GM10266 (cell line): Measurements from ENCODE around the gene IL17REL.
"Not testable (repeated sequence)": the region's sequence is repeated elsewhere in the genome, so short reads cannot be mapped to it uniquely, and the experiment has no call there.

Experiments
- DNase-seq: peaks from one replicate; pipeline ENCODE4 v3.0.0; 2012; ENCODE audit errors: extremely low spot score
- CTCF ChIP-seq: IDR thresholded peaks from 2 replicates; pipeline ENCODE4 v1.5.1; 2012; ENCODE audit warnings: mild to moderate bottlenecking, low read depth; ENCODE audit not compliant: control insufficient read depth, insufficient read depth; ENCODE audit errors: missing control alignments

Gene IL17REL

GRCh38 chr22:49994361-49995040 lies 18.1 kb downstream of the IL17REL start:
- DNase-seq: no peak
- no peak for TF ChIP-seq CTCF

GRCh38 chr22:49993649-49994360 lies 18.8 kb downstream of the IL17REL start:
- no peak for TF ChIP-seq CTCF
- DNase-seq: no peak

GRCh38 chr22:49992921-49993648 lies 19.5 kb downstream of the IL17REL start:
- DNase-seq: peak; percentile 87
- peak; percentile 86 for TF ChIP-seq CTCF

- no peak for TF ChIP-seq CTCF
- no peak for DNase-seq
These were observed 20.5 kb downstream of the IL17REL start for GRCh38 chr22:49991907-49992533.

GRCh38 chr22:49991167-49991566 lies 21.4 kb downstream of the IL17REL start:
- TF ChIP-seq CTCF: no peak
- no peak for DNase-seq

- DNase-seq: not testable (repeated sequence)
These were observed 22.7 kb downstream of the IL17REL start for GRCh38 chr22:49989826-49990225.

- TF ChIP-seq CTCF: no peak
- no peak for DNase-seq
These were observed 26.2 kb downstream of the IL17REL start for GRCh38 chr22:49986325-49986724.
